Stimulated activated CD4-positive, alpha-beta T cell treated with anti-CD3 and anti-CD28 coated beads, Interleukin-15, amount 100 ng/mL, for 48 hours (primary cell): ENCODE data around the gene P2RX7.
"Not testable (repeated sequence)": the region's sequence is repeated elsewhere in the genome, so short reads cannot be mapped to it uniquely, and the experiment has no call there.

Experiments used
- DNase-seq, 2 donors: peaks; one replicate each; pipeline ENCODE4 v3.0.0-alpha.2; 2020; ENCODE audit warnings: low read depth in 2 of 2

Gene P2RX7

DNA sequence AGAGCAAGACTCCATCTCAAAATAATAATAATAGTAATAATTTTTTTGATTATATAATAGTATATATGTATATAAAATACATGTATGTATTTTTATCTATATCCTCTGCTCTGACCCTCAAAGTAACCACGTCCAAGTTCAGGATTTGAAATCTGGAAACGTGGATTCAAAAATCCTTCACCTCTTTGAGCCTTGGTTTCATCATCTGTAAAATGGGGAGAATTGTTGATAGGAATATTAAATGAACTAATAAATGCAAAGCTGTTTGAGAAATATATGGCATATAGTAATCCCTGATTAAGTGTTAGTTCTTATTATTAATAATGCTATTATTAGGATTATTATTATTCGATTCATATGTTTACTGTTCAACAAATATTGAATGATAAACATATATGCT, 2.6 kb downstream of the P2RX7 start:
- DNase-seq, result no peak

DNA sequence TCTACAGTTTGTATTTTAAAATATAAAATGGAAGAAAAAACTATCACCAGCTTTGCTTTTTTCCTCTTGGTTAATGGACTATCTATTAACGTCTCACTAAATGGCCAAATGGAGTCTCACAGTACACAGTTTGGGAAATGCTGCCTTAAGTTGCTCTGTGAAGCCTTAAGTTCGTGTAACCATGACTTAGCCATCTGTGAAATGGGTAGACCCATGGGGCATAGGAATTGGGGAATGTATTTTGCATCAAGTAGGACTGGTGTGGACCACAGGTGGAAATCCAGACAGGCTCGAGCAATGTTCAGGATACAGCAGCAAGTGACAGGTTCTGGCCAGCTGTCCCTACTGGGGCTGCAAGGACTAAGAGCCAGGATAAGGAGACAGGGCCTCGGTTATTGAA, 4.8 kb downstream of the P2RX7 start:
- no peak for DNase-seq

DNA sequence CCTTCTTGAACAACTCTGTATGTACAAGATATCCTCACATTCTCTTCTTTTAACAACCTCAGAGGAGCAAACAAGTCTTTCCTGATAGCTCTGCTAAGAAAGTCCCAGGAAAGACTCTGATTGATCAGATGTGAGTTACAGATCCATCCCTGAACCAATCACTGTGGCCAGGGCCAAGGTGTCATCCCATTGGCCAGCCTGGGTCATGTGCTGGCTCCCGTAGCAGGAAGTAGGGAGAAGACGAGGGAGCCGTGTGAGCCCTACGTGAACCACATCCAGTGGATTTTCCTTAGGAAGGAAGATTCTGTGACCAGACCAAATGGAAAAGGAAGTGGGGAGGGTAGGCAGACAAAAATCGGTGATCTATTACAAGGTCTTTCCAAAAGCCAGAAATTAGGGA, 5.6 kb downstream of the P2RX7 start:
- no peak for DNase-seq

DNA sequence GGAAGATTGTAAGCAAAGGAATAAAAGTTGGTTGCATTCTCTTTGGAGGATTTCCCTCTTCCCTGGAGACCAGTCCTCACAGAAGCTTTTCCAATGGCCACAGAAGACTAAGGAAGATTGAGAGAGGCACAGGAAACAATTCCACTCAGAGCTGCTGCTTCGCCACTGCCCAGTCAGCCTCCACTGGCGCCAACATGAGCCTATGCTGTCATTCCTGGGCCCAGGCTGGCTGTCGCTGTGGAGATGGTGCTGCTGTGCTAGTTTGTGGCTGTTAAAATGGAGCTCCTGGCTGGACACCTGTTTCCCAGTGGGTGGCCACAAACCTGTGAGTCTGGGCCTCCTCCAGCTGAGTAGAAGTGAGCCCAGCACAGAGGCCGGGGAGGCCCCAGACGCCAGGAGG, 6.6 kb downstream of the P2RX7 start:
- no peak for DNase-seq

DNA sequence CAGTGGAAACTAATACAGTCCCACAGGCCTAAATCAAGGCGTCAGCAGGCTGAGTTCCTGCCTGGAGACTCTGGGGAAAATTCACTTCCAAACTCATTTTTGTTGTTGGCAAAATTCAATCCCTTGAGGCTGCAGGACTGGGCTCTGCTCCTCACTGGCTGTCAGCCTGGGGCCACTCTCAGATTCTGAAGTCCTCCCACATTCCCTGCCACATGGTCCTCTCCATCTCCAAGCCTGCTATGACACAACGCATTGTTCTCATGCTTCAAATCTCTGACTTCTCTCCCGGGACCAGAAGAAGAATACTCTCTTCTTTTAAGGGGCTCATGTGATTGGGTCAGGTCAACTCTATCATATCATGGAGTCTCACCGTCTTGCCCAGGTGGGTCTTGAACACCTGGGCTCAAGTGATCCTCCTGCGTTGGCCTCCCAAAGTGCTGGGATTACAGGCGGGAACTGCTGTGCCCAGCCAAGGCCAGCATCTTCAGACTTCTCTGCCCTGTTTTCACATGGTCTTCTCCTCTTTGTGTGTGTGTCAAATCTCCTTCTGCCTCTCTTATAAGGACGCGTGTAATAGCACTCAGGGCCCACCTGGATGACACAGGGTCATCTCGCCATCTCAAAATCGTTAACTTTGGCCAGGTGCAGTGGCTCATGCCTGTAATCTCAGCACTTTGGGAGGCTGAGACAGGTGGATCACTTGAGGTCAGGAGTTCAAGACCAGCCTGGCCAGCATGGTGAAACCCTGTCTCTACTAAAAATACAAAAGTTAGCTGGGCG, 9.7 kb downstream of the P2RX7 start:
- DNase-seq, result no peak

DNA sequence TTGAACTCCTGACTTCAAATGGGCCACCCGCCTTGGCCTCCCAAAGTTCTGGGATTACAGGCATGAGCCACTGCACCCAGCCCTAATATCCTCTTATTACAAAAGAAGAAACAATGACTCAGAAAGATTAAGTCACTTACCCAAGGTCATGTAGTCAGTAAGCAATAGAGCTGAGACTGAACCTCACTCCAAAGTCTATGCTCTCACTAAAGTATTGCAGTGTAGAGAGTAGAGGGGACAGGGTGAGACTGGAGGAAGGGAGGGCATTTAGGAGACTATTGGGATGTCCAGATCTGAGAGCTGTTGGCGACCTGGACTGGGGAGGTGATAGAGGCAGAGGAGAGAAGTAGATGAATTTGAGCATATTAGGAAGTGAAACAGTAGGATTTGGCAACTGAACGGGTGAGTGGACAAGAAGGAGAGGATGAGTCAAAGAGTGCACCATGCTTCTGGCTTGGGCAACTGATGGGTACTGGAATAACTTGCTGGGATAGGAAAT, 11.8 kb downstream of the P2RX7 start:
- no peak for DNase-seq

DNA sequence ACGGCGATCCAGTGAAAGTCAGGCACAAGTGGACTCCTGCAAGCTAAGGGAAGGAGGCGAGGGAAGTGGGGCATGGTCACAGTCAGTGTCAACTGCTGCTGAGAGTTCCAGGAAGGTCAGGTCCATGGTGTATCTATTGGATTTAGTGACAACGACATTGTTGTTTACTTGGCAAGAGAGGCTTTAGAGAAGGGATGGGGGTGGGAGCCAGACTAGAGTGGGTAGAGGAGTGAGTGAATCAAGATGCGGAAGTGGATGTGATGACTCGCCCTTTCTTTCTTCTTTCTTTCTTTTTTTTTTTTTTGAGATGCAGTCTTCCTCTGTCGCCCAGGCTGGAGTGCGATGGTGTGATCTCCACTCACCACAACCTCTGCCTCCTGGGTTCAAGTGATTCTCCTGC, 12.5 kb downstream of the P2RX7 start:
- no peak for DNase-seq

DNA sequence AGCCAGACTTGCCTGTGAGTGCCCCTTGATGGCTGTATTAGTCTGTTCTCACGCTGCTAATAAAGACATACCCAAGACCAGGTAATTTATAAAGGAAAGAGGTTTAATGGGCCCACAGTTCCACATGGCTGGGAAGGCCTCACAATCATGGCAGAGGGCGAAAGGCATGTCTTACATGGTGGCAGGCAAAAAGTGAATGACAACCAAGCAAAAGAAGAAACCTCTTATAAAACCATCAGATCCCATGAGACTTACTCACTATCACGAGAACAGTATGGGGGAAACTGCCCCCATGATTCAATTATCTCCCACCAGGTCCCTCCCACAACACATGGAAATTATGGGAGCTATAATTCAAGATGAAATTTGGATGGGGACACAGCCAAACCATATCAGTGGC, 16.6 kb downstream of the P2RX7 start:
- DNase-seq, result not testable (repeated sequence)

DNA sequence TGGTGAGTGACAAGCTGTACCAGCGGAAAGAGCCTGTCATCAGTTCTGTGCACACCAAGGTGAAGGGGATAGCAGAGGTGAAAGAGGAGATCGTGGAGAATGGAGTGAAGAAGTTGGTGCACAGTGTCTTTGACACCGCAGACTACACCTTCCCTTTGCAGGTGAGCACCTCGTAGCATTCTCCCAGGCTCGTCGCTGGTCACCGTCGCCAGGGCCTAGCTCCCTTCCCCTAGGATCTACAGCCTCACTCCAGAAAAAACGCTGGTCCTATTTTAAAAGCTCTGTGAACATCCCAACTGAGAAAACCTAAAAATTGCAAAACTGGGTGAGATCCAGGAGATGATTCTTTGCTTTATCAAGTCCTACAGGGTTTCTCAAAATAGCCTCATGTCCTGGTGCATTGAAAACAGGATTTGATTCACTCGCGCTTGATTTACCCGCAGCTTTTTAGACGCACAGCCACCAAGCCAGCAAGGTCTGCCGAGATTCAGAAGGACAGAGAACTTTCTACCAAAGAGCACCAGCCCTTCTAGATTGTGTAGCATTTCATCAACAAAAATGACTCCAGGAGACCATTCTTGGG, 22.2 kb downstream of the P2RX7 start:
- no peak for DNase-seq

DNA sequence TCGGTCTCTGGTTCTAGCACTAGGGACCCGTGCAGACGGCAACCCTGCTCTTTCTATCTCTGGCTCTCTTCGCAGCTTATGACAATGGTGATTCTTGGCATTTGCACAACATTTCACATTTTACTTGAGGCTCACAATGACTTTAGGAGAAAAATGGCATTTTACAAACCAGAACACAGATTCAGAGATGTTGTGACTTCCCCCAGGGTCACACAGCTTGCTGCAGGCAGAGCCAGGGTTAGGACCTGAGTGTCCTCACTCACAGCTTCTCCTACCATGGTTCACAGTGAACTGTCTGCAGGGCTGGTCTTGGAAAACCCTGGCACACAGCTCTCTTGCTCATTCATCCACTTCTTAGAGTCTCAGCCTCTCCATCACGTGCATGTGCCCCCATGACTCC, 23.7 kb downstream of the P2RX7 start:
- DNase-seq, result no peak

DNA sequence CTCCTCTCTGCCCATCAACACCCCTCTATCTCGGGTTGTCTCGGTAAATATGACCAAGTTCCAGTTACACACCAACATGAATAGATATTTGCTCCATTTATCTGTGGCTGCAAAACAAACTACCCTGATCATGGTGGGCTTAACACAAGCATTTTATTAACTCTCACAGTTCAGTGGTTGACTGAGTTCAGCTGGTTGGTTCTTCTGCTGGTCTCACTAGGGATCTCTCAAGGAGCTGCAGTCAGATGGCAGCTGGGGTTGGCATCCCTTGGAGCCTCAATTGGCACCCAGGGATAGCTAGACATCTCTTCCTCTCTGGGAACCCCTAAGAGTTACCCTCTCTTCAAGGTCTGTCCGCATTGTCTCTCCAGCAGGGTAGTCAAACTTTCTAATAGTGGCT, 25.4 kb downstream of the P2RX7 start:
- no peak for DNase-seq

DNA sequence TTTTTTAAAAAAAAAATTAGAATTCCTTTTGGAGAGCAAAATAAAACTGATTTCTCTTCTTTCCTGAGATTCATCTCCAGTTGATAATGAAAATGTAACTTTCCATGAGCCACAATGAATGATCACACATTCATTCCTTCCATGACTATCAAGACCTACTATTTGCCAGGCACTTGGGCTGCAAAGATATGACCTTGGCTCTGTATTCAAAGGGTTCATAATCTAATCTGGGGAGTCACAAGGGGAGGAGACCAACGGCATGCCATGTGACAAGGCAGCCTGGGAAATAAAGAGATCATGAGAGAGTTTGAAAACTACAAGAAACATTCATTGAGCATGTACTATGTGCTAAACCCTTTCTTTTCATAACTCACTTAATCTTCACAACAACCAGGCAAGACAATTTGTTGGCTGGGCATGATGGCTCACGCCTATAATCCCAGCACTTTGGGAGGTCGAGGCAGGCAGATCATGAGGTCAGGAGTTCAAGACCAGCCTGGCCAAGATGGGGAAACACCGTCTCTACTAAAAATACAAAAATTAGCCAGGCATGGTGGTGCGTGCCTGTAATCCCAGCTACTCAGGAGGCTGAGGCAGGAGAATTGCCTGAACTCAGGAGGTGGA, 26.2 kb downstream of the P2RX7 start:
- not testable (repeated sequence) for DNase-seq

DNA sequence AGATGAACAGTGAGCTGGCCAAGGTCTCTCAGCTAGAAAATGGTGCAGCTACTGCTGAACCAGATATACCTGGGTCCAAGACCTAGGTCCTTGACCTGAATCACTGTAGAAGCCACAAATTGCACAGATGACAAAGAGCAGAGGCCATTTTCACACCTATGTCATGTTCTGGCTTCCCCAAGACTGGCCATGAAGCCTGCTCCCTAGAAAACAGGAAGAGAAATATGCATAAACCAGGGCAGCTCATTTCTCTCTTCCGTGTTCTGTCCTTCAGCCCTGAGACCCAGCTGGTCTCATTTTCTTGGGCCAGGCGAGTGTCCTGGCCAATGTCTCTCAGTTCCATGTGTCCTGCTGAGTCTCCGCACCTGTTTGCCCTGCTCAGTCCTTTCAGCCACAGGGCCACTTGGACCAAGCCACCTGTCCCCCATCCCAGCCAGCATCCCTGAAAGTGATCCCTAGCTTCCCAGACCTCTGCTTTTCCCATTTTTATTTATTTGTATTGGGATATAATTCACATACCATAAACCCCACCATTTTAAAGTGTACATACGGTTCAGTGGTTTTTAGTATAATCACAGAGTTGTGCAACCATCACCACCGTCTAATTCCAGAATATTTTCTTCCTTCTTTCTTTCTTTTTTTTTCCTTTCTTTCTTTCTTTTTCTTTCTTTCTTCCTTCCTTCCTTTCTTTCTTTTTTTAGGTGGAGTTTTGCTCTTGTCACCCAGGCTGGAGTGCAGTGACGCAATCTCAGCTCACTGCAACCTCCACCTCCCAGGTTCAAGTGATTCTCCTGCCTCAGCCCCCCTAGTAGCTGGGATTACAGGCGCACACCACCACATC, 27.0 kb downstream of the P2RX7 start:
- DNase-seq, result no peak

DNA sequence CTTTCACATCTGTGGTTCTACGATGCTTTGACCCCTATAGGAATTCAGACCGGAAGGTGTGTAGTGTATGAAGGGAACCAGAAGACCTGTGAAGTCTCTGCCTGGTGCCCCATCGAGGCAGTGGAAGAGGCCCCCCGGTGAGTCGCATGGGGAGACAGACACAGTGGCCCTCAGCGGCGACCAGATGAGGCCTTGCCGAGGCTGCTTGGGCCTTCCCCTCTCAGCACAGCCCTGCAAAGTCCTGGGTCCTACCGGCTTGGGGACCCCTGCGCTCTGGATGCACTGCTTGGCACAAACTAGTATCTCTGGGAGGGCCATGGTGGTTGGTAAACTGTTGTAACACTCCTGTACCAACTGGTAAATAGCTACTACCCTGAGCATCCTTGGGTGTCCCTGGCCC, 29.7 kb downstream of the P2RX7 start:
- no peak for DNase-seq

DNA sequence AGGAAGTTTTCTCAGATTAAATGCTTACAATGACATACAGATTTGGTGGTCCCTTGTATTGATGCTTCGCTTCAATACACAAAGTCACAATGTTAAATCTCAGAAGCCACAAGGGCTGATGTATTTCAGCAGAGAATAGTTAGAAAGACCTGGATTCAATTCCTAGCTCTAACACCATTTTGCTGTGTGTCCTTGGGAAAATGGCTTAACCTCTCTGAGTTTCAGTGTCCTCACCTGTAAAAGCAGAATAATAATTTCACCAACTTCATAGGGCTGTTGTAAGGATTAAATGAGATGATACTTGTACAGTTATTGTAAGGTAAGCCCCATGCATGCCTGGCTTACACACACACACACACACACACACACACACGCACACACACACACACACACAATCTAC, 30.3 kb downstream of the P2RX7 start:
- no peak for DNase-seq

DNA sequence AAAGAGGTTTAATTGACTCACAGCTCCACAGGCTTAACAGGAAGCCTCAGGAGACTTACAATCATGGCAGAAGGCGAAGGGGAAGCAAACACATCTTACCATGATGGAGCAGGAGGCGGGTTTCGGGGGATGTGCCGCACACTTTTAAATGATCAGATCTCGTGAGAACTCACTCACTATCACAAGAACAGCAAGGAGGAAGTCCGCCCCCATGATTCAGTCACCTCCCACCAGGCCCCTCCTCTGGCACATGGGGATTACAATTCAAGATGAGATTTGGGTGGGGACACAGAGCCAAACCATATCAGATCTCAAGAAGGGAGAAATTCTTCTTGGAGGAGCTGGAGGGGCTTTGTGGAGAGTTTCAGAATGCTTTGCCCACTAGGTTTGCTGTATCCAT, 32.2 kb downstream of the P2RX7 start:
- not testable (repeated sequence) for DNase-seq

DNA sequence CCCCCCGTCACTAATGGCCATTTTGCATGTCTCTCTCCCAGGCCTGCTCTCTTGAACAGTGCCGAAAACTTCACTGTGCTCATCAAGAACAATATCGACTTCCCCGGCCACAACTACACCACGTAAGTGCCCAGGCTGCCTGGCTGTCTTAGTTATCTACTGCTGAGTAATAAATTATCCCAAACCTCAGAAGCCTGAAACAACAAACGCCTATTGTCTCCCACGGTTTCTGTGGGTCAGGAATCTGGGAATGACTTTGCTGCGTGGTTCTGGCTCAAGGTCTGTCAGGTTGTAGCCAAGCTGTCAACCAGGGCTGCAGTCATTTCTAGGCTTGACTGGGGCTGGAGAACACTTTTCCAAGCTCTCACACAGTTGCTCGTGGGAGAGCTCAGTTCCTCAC, 32.6 kb downstream of the P2RX7 start:
- no peak for DNase-seq

DNA sequence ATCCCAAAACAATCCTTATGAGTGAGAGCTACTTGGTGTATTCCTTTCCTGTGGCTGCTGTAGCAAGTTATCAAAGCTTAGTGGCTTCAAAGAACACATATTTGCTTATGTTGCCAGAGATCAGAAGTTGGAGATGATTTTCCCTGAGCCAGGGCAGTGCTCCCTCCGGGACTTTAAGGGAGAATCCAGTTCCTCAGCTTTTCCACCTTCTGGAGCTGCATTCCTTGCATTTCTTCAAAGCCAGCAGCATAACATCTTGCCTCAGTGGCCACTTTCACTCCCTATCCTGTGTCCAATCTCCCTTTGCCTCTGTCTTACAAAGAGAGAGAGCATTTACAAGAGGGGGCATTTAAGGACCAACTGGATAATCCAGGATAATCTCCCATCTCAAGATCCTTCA, 33.7 kb downstream of the P2RX7 start:
- no peak for DNase-seq

DNA sequence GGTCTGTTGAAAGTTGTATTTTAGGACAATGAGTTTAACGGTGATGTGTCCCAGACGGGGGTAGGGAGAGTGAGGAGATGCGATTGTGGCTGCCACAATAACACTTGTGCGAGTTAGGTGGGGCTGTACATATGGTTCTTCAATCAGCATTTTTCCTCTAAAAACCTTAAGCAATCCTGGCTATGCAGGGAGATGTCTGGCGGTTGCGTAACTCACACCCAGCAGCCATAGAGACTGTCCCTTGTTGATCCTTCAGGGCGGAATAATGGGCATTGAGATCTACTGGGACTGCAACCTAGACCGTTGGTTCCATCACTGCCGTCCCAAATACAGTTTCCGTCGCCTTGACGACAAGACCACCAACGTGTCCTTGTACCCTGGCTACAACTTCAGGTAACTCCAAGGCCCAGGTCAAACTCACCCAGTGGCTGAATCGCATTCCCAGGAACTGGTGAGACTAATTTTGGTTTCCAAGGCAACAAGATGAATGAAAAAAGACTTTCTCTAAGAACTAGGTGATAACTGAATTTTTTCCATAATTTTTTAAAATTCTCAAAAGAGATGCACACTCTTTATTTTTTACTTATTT, 34.6 kb downstream of the P2RX7 start:
- no peak for DNase-seq

DNA sequence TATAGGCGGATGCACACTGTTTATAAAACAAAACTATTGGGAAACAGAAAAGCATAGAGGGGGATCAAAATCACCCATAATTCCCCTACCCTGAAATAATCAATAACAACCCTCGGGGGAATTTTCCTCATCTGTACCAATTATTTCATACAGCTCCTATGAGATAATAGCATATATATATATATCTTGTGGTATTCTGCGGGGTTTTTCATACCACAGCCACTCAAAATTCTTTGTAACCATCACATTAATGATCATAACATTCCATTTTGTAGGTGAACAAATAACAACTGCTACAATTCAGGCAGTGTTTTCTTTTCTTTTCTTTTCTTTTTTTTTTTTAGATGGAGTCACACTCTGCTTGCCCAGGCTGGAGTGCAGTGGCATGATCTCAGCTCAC, 35.3 kb downstream of the P2RX7 start:
- DNase-seq, result no peak

DNA sequence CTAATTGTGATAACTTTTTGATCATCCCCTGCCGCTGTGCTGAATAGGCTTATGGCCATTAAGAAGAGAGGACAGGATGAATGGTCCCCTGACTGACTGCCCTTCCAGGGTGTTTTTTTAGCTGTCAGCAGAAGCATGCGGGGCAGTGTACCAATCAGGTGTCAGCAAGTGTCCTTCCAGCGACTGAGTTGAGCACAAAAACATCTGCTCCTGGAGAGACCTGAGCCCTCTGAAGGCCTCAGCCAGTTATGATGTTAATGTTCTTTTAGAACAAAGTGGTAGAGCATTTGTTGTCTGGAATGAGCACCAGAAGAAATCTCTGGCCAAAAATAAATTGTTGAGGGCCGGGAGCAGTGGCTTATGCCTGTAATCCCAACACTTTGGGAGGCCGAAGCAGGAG, 37.5 kb downstream of the P2RX7 start:
- DNase-seq, result no peak
